Stimulated activated naive CD4-positive, alpha-beta T cell treated with Interleukin-2 at 50 U/mL for 16 hours (primary cell): ENCODE measurements around the gene CDK5.
A peak's percentile ranks its signal among the peaks of the same experiment; 100 is the strongest.

ENCODE experiments used
- DNase-seq: peaks from one replicate; lab custom pipeline; 2025; lab: John Stamatoyannopoulos, UW

The CDK5 gene

DNA sequence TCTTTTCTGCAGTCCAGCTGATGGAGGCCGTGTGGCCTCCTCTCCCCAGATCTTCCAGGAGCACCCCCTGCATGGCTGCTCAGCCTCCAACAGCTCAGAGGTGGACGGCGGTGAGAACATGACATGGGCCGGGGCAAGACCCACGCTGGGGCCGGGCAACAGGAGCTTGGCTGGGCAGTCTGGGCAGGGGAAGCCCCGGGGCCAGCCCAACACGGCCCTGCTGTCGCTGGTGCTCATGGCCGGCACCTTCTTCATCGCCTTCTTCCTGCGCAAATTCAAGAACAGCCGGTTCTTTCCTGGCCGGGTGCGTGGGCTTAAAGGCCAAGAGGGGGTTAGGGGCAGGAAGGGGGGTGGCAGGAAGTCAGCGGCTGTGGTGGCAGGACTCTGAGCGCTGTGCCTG, 16.3 kb upstream of the CDK5 start:
- DNase-seq: no peak

DNA sequence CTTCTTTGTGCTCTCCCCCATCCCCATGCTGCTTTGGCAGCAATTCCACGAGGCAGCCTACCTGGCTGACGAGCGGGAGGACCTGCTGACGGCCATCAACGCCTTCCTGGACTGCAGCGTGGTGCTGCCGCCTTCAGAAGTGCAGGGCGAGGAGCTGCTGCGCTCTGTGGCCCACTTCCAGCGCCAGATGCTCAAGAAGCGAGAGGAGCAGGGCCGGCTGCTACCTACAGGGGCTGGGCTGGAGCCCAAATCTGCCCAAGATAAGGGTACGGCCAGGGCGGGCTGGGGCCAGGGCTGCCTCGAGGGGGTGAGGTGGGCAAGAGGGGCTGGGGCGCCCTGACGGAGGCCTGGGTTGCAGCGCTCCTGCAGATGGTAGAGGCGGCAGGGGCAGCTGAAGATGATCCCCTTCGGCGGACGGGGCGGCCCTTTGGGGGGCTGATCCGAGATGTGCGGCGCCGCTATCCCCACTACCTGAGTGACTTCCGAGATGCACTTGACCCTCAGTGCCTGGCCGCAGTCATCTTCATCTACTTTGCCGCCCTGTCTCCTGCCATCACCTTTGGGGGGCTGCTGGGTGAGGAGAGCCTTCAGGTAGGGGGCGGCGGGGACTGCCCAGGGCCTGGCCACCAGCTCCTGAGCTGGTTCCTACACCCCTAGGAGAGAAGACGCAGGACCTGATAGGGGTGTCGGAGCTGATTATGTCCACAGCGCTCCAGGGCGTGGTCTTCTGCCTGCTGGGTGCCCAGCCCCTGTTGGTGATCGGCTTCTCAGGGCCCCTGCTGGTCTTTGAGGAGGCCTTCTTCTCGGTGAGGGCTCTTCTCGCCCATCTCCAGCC, 13.6 kb upstream of the CDK5 start:
- no peak for DNase-seq

DNA sequence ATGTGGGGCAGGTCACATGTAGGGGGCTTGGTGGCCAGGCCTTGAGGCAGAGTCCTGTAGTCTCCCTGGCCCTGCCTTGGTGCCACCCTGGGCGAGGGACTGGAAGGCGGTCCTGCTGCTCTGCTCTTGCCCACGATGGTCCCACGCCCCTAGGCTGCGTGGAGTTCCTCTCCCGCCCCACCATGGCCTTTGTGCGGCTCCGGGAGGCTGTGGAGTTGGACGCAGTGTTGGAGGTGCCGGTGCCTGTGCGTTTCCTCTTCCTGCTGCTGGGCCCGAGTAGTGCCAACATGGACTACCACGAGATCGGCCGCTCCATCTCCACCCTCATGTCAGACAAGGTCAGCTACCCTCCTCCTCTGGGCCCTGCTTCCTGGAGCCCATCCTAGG, 12.9 kb upstream of the CDK5 start:
- DNase-seq: no peak

DNA sequence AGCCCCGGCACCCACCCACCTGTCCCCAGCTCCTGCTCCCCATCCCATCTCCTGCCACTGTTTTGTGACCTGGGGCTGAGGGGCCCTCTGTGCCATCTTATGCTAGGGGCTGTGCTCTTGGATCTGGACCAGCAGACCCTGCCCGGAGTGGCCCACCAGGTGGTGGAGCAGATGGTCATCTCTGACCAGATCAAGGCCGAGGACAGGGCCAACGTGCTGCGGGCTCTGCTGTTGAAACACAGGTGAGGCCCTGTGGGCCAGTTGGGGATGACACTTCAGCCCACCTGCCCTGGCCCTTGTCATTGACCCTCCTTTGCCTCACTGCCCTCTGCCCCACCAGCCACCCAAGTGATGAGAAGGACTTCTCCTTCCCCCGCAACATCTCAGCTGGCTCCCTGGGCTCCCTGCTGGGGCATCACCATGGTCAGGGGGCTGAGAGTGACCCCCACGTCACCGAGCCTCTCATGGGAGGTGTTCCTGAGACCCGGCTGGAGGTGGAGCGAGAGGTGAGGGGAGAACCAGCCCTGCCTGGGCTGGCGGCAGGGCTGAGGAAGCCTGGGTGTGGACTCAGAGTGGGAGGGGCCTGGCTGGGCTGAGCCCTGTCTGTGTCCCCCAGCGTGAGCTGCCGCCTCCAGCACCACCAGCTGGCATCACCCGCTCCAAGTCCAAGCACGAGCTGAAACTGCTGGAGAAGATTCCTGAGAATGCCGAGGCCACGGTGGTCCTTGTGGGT, 12.3 kb upstream of the CDK5 start:
- no peak for DNase-seq

DNA sequence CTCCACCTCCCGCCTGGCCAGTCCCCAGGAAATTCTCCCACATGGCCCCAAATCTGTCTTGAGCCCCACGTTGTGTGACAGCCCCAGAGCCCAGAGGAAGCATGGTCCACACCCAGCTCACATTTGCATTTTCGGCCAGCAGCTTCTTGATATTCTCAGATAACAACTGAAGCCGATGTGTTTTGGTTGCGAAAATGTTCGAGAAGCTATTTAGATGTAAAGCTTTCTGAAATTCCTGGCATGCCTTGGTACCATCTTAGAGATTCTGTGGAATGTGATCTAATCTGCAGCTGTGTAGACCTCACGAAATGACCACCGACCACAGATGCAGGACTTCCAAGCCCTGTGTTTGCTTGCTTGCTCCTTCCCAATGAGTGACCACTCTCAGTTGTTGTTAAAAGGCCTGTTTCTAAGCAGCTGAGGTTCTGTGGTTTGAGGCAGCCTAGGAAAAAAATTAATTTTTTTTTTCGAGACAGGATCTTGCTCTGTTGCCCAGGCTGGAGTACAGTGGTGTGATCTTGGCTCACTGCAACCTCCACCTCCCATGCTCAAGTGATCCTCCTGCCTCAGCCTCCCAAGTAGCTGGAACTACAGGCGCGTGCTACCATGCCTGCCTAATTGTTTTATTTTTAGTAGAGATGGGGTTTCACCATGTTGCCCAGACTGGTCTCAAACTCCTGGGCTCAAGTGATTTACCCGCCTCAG, 10.5 kb upstream of the CDK5 start:
- no peak for DNase-seq

DNA sequence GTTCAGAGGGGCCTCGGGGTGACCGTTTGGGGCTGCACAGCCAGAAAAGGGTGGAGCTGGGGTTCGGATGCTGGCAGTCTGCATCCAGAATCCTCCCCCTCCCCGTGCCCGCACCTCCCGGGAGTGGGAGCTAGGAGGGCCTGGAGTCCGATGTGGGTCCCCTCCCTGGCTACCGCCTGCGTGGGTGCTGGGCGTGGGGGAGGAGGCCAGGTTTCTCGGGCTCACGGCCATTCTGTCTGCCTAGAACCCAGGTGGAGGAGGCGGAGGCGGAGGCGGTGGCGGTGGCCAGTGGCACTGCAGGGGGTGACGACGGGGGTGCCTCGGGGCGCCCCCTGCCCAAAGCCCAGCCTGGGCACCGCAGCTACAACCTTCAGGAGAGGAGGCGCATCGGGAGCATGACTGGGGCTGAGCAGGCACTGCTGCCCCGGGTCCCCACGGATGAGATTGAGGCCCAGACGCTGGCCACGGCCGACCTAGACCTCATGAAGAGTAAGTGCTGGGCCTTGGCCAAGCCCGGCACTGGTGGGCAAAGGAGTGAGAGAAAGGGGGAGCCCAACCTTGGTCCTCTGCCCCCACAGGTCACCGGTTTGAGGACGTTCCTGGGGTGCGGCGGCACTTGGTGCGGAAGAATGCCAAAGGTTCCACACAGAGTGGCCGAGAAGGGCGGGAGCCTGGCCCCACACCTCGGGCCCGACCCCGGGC, 8.7 kb upstream of the CDK5 start:
- DNase-seq: no peak

DNA sequence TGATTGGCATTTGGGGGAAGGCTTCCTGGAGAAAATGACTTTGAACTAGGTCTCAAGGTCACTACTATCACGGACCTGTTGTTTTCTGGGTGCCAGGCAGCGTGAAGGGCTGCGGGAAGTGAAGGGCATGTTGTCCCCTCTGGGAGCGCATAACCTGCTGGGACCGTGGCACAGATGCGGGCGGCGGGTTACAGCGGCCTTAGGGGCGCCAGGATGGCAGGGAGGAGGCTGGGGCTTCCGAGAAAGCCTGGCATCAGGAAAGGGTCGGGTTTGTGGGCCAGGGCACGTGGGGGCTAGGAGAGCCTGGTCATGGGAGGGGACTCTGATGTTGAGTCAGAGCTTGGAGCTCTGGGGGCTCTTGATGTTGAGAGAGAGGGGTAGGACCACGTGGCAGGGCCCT, 7.8 kb upstream of the CDK5 start:
- no peak for DNase-seq

DNA sequence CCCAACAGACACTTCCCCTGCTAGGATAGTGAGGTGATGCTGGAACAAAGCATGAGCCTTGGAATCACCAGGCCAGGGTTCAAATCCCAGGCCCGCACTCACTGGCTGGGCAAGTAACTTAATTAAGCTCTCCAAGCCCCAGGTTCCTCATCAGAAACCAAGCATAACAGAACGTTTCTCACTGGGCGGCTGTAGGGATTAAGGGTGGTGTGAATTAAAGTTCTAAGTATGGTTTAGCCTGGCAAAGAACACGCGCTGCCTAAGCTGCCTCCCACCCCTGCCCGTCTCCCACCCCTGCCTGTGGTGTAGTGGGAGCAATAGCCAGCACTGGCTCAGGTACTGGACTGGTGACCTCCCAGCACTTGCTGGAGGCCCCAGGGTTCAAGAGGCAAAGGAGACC, 7.3 kb upstream of the CDK5 start:
- DNase-seq: no peak

DNA sequence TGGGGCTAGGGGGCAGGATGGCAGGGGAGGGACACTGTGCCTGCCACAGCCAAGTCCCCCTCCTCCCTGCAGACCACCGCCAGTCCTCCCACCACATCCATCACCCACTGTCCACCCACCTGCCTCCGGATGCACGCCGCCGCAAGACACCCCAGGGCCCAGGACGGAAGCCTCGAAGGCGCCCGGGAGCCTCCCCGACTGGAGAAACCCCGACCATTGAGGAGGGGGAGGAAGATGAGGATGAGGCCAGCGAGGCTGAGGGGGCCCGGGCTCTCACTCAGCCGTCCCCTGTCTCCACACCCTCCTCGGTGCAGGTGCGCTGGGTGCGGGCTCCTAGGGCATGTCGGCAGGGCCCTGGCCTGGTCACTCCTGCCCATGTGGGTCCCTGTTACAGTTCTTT, 6.8 kb upstream of the CDK5 start:
- DNase-seq: no peak

DNA sequence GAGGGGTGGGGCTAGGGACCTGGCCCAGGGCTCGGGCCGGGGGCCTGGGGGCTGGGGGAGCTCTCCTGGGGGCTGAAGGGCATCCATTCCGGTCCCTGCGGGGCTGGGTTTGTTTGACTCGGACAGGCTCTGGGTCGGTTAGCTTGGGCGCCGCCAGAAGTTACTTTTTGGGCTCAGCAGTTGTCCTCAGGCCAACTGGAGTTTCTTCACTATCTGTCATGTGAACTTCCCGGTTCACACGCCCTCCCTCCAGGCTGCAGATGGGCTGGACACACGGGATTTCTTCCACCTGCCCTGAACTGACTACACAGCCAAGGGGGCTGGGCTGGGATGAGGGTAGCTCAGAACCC, 5.5 kb upstream of the CDK5 start:
- DNase-seq: no peak

DNA sequence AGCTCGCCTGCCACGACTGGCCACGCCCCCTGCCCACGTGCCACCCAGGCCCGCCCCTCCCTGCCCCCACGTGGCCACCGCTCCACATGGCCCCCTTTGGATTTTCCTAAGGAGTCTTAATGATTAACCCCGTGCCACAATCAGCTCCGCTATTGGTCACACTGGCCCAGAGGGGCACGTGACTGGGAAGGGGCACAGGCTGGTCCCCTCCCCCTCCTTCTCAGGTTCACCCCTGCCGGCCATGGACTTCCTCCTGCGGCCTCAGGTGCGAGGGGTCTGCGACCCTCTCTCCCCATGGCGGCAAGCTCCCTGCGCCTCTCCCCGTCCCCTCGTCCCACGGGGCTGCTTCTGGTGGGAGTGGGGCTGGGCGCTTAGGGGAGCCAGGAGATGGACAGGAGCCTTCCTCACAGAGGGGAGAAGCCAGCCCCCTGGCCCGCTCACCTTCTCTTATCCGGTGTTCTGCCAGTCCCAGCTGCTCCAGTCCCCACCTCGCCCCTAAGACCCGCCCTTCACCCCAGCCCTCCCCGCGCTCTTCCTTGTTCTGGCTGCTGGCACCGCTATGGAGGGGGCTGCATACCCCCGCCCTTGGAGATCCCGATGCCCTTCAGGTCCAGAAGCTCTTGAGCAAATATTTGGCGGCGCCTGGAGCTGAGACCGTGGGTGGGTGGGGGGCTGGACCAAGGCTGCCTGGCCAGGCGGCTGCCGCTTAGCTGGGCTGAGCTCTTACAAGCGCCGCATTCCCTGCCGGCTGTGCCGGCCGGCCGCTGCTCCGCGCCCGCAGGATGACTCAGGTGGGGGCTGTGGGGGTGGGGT, 4.9 kb upstream of the CDK5 start:
- DNase-seq: no peak

DNA sequence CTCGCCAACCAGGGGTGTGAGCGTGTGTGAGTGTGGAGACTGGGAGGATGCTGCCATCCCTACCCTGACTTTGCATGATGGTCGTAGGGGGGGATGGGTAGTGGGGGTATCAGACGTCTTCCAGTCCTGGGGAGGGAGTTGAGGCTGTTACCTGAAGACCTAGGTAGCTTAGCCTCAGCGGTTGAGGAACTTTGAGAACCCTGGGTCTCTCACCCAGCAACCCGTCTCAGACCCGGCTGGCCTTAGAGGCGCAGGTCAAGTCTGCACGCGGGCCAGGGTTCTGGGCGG, 4.4 kb upstream of the CDK5 start:
- no peak for DNase-seq

DNA sequence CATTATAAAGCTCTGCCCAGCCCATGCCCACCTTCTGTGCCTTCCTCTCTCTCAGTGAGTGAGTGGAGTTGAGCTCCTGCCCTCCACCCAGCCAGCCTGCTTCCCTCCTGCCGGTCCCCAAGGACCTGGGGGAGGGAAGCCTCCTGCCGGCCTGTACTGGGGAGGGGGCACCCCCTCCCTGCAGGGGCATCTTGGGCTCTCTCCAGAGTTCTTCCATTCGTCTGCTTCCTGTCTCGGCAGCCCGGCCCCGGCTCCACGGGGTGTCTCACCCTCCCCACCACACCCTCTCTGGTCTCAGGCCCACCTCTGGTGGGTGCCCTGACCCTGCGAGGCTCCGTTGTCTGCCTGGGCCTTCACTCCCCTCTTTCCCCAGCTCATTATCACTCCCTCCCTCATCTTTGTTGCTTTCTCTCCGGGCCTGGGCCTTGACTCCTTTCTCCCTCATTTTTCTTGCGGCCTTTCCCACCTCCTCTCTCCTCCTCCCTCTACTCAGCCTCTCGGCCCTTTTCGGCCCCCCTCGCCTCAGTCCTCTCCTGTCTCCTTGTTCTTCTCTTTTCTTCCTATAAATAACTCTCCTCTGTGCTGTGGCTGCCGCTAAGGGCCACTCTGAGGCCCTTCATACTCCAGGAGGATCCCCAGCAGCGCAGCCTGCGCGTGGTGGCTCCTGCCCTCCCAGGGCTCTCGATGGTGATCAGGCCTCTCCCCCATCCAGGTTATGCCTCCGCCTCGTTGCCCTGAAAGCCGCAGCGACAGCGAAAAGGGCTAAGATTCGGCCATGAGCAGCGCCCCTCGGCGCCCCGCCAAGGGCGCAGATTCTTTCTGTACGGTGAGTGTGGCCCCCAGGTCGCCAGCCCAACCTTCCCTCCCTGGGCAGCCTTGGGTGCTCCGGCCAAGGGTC, 3.8 kb upstream of the CDK5 start:
- no peak for DNase-seq

DNA sequence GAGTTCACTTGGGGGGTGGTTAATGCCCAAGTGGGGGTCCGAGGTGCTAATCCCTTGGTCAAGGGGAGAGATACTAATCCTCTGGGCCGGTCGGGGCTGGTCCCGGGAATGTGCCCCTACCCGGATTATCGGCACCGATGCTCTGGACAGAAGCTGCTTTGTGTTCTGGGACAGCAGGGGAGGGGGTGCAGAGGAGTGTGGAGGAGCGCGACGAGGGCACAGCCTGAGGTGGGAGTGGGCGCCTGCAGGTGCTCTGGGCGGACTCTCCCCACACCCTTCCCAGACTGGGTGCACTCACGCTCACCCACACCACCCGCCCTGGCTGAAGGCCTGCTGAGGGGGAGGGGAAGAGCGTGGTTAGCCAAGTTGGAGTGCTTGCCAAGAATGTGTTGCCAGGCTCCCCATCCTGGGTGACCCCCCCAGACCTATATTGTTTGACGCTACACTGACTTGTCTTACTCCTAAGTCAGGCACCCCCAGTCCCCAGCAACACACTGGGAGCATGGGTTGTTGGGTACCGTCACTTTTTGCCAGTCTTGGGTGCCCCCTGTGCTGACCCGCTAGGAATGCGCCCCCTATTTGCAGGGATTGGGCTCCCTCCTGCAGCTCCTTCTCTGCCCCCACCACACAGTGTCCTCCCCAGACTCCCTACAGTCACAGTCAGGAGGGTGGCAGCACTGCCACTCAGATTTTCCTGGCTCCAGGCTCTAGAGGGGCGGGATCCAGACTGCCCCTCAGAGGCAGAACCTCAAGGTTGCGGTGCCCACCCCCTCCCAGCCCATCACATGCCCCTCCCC, 2.9 kb upstream of the CDK5 start:
- no peak for DNase-seq

DNA sequence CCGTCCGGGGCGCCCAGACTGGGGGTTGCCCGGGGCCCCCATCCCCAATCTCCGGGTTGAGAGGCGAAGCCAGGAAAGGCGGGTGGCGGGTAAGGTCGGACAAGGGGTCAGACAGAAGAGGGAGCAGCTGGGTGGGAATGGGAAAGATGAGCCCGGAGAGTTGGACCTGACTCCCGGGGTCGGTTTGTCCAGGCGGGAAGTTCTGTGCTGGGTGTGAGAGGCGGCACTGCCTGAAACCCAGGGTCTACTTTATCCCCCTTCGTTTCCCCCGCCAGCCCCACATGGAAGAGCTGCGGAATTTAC, 2.4 kb upstream of the CDK5 start:
- no peak for DNase-seq

DNA sequence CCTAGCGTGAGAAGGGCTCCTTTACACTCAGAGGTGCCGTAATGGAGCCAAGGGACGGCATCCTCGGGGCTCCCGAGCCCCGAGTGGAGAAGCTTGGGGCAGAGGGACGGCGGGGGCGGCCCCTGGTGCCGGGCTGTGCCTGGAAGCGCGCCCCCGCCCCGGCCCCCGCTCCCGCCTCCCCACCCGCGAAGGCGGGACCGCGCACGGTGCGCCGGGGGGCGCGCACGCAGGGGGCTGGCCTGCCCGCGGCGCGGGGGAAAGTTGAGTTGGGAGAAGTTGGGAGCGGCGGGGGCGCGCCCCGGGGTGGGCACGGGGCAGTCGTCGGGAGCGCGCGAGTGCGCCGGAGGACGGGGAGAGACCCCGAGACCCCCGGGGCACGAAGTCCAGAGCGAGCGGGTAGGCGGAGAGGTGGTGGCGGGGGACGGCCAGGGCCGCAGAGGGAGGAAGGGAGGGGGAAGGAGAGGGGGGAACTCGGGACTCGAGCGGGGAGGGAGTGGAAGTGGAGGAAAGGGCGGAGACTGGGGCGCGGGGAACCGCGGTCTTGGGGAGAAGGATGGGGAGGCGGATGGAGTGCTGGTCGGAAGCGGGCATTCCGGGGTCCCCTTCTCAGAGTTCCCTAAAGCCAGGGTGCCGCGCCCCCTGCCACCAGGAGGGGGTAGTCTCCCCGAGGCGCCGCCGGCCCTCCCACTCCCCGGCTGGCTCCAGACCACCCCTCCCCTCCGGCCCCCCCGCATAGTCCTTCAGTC, 1.8 kb upstream of the CDK5 start, which contains the start of gene SLC4A2:
Gene SLC4A2, plus strand, starts transcription at position 223 of the 746 bp plus-strand sequence. CDS start 2,399 bp downstream, outside the sequence.
- peak; percentile 56 for DNase-seq

DNA sequence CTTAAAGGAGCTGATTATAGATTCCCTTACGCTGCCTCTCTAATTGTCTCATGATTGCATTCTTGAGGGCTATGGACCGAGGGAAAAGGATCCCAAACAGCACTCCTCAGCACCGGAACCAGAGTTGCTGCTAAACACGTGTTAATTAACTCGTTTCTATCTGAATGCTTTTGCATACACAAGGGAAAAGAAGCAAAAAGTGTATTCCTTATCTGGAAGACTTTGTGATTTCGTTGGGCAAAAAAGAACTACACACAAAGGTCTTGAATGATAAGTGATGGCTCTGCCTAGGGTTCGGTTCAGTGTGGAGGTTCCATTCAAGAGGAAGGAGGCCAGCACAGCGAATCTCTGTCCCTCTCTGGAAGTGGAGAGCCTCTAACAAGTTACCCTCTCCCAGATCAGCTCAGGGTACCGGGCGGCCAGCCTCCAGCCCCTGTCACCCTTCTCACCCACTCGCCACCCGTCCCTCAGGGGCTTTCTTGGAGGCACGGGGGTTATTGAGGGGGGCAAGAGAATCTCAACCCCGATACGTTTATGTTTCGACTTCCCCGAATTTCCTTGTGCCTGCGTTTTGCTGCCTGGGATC, 1.2 kb upstream of the CDK5 start:
- DNase-seq: no peak

DNA sequence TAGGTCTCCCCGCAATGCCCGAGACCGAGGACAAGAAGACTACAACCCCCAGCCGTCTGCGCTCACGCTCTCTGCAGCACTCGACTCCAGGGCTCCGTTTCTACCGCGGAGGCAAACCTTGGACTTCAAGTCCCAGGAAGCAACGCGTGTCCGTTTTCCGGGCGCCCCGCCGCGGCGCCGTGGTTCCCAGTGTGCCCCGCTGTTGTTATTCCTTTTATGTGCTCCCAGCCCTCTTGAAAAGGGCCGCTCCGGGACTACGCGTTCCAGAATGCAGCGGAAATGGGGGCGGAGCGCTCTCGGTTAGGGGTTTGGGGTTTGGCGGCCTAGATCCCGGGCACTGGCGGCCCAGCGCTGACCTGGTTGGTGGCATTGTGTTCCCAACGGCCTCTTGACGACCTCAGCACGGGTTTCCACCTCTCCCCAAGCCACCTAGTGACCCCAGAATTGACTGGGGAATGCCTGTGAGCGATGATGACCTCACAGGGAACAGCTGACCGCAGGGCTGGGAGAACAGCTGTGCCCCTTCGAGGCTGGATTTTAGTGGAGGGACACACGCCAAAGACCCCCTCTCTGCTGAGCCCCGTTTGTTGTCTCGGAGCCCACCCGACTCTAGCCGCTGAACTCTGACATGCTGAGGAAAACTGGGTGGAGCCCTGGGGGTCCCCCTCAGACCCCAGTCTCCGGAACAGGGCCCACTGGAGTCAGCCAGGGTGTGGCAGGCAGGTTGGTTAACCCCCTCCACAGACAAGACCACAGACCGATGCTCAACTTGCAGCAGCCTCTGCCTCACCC, 488 bp upstream of the CDK5 start:
- peak; percentile 98 for DNase-seq
